ENCODE results near the gene EML1. TPM values are rescaled to one million over a fixed set of nuclear protein-coding genes. Genes with fewer than 3 reads are reported as not detected.

EML1 gene
- polyA plus RNA-seq, 3 donors from 2014 or later = not detected

DNA sequence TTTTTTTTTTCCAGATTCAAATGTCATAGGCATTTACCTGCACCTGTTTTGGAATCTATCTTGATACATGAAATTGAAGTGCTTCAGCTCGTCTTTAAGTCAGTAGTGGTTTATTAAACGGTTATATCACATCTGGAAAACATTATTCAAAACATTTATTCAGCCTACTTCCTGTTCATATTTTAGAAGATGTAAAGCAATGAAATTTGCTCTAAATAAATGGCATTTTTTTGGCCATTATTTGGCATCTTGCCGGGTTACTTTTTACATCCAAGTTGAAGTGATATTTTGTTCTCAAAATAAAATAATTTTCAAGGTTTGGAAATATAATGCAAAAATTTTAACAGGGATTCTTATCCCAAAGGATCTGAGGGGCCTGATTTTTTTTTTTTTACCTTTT, 103.1 kb downstream of the EML1 start:
- Mint-ChIP-seq H3K9me3 (no peaks in the 10 kb centered on the region), H3K27ac (no peak overlapping the region), H3K4me1 (no peaks in the 10 kb centered on the region)

GRCh38 chr14:99899578-99900178, 106.5 kb downstream of the EML1 start:
- Mint-ChIP-seq H3K27me3 (ENCODE audit: low read depth in 3 of 3) (peaks cover 2 to 5% (median 3%) of the 10 kb centered on the region in 3 donors), H3K36me3 (no peaks in the 10 kb centered on the region)
- no peak for DNase-seq

More for the DNA sequence above, 103.1 kb downstream of the EML1 start:
- Mint-ChIP-seq H3K4me3 (no peak overlapping the region), H3K36me3 (no peaks in the 10 kb centered on the region), H3K27me3 (ENCODE audit: low read depth in 3 of 3) (peaks cover 2% of the 10 kb centered on the region in 3 donors)
- no peak for DNase-seq

GRCh38 chr14:99902925-99903324, 109.7 kb downstream of the EML1 start:
- Mint-ChIP-seq H3K36me3 (no peaks in the 10 kb centered on the region), H3K9me3 (peaks cover 0 to 2% (median 0%) of the 10 kb centered on the region in 6 donors), H3K27ac (no peak overlapping the region), H3K27me3 (ENCODE audit: low read depth in 3 of 3) (peaks cover 2 to 5% (median 3%) of the 10 kb centered on the region in 3 donors), H3K4me1 (no peaks in the 10 kb centered on the region), H3K4me3 (no peak overlapping the region)
- DNase-seq = no peak

More at GRCh38 chr14:99899578-99900178, 106.5 kb downstream of the EML1 start:
- peaks cover 0 to 2% (median 0%) of the 10 kb centered on the region in 6 donors for H3K9me3 Mint-ChIP-seq
- no peaks in the 10 kb centered on the region for H3K4me1 Mint-ChIP-seq
- no peak overlapping the region for H3K27ac Mint-ChIP-seq
- no peak overlapping the region for H3K4me3 Mint-ChIP-seq

DNA sequence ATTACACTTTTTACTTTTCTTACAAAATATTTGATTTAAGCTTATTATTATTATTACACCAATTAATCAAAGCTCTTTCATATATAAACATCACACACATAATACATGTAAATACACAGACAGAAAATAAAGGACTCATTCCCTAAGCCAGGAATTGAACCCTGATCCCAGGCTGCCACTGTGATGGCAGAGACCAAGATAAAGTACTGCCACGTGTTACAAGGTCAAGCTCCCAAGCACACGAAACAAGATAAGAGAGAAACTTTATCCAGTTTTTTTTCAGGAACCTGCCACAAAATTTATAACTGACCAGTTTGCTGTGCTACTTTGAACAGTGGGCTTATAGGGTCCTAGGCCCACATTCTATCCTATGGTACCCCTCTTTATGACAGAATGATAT, 111.3 kb downstream of the EML1 start:
- H3K9me3 Mint-ChIP-seq = peaks cover 0 to 2% (median 0%) of the 10 kb centered on the region in 6 donors
- H3K4me1 Mint-ChIP-seq = no peaks in the 10 kb centered on the region
- no peak for DNase-seq
- H3K27ac Mint-ChIP-seq = no peak overlapping the region
- peaks cover 2 to 10% (median 5%) of the 10 kb centered on the region in 3 donors for H3K27me3 Mint-ChIP-seq (ENCODE audit: low read depth in 3 of 3)
- H3K4me3 Mint-ChIP-seq = no peak overlapping the region
- no peaks in the 10 kb centered on the region for H3K36me3 Mint-ChIP-seq

- Mint-ChIP-seq H3K4me3 (no peak overlapping the region), H3K4me1 (no peaks in the 10 kb centered on the region), H3K9me3 (peaks cover 0 to 2% (median 0%) of the 10 kb centered on the region in 6 donors), H3K27me3 (ENCODE audit: low read depth in 3 of 3) (peaks cover 2 to 10% (median 5%) of the 10 kb centered on the region in 3 donors), H3K36me3 (no peaks in the 10 kb centered on the region), H3K27ac (no peak overlapping the region)
- no peak for DNase-seq
Measured at GRCh38 chr14:99905121-99905520, 111.9 kb downstream of the EML1 start.

- Mint-ChIP-seq H3K27ac (no peak overlapping the region), H3K27me3 (ENCODE audit: low read depth in 3 of 3) (peaks cover 2 to 10% (median 2%) of the 10 kb centered on the region in 3 donors), H3K4me1 (no peaks in the 10 kb centered on the region)
Measured at GRCh38 chr14:99907761-99908652, 114.8 kb downstream of the EML1 start.

GRCh38 chr14:99908653-99909250, 115.5 kb downstream of the EML1 start:
- Mint-ChIP-seq H3K9me3 (no peaks in the 10 kb centered on the region), H3K27ac (no peak overlapping the region), H3K27me3 (ENCODE audit: low read depth in 3 of 3) (peaks cover 2 to 10% (median 2%) of the 10 kb centered on the region in 3 donors), H3K4me1 (no peaks in the 10 kb centered on the region), H3K36me3 (no peaks in the 10 kb centered on the region), H3K4me3 (no peak overlapping the region)
- DNase-seq = no peak

More at GRCh38 chr14:99907761-99908652, 114.8 kb downstream of the EML1 start:
- Mint-ChIP-seq H3K36me3 (no peaks in the 10 kb centered on the region), H3K9me3 (no peaks in the 10 kb centered on the region), H3K4me3 (no peak overlapping the region)
- no peak for DNase-seq

DNA sequence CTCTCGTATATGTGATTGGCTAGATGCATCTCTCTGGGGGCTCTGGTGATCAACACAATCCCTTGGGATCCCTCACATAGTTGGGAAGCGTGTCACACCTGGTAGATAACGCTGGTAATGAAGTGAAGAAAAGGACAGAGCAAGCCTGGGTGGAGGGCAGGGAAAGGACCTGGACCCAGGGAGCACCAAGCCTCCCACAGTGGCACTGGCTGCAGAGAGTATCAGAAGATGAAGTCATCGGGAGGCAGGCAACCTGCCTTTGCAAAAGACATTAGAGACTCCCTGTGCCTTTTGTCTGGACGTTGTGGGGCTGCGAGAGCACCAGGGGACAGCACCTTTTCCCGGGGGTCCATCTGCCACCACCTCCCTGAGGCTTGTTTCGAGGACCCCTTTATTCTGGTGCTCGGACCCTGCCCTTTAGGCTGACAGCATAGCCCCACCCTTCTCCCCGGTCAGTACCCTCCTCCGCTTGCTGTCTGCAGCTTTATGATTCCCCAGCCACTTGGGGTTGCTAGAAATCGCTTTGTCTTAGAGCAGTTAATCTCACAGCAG, 116.4 kb downstream of the EML1 start:
- no peak overlapping the region for H3K27ac Mint-ChIP-seq
- no peaks in the 10 kb centered on the region for H3K9me3 Mint-ChIP-seq
- no peaks in the 10 kb centered on the region for H3K4me1 Mint-ChIP-seq
- DNase-seq = no peak
- H3K27me3 Mint-ChIP-seq (ENCODE audit: low read depth in 3 of 3) = peaks cover 2 to 10% (median 2%) of the 10 kb centered on the region in 3 donors
- no peaks in the 10 kb centered on the region for H3K36me3 Mint-ChIP-seq
- H3K4me3 Mint-ChIP-seq = no peak overlapping the region

- Mint-ChIP-seq H3K36me3 (no peaks in the 10 kb centered on the region), H3K27me3 (ENCODE audit: low read depth in 3 of 3) (peaks cover 2 to 10% (median 2%) of the 10 kb centered on the region in 3 donors), H3K9me3 (no peaks in the 10 kb centered on the region), H3K27ac (no peak overlapping the region), H3K4me3 (no peak overlapping the region), H3K4me1 (no peaks in the 10 kb centered on the region)
- no peak for DNase-seq
Measured at GRCh38 chr14:99910337-99911309, 117.4 kb downstream of the EML1 start.

DNA sequence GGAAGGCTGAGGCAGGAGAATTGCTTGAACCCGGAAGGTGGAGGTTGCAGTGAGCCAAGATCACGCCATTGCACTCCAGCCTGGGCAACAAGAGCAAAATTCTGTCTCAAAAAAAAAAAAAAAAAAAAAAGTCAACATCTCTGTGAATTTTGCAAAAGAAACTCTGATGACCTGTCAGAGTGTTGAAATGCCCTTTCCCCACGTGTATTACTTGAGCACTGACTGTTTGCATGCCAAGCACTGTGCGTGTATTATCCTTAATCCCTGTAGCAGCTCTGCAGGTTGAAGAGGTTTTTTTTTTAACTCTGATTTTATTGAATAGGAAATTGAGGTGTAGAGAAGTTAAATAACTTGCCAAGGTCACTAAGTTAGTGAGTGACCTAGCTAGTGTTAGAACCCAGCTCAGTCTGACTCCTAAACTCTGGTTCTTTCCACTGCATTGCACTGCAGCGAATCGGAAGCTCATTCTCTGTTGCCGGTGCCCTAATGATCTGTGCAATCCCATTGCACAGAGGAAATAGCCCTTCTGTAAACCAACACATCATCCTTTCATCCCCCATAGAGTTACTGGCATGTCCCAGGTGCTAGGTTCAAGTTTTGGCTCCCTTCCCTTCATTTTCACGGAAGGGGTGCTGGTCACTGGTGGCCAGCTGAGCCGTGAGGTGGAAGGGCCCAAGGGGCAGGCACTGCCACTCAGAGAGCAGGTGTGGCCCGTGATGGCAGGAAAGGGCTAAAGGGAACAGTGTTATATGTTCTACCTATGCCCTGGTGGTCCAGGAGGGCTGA, 122.3 kb downstream of the EML1 start:
- Mint-ChIP-seq H3K27ac (no peak overlapping the region), H3K4me1 (no peaks in the 10 kb centered on the region), H3K9me3 (no peaks in the 10 kb centered on the region), H3K4me3 (no peak overlapping the region), H3K27me3 (ENCODE audit: low read depth in 3 of 3) (peaks cover 5 to 9% (median 9%) of the 10 kb centered on the region in 3 donors), H3K36me3 (no peaks in the 10 kb centered on the region)
- no peak for DNase-seq

- Mint-ChIP-seq H3K4me3 (no peak overlapping the region), H3K27ac (no peak overlapping the region), H3K27me3 (ENCODE audit: low read depth in 3 of 3) (peaks cover 6 to 9% (median 7%) of the 10 kb centered on the region in 3 donors), H3K9me3 (no peaks in the 10 kb centered on the region), H3K36me3 (no peaks in the 10 kb centered on the region), H3K4me1 (no peaks in the 10 kb centered on the region)
- DNase-seq = no peak
Measured at GRCh38 chr14:99916091-99916383, 122.8 kb downstream of the EML1 start.

- DNase-seq = no peak
- Mint-ChIP-seq H3K36me3 (no peaks in the 10 kb centered on the region), H3K27me3 (ENCODE audit: low read depth in 3 of 3) (peaks cover 7 to 12% (median 7%) of the 10 kb centered on the region in 3 donors), H3K9me3 (no peaks in the 10 kb centered on the region), H3K4me3 (no peak overlapping the region), H3K27ac (no peak overlapping the region), H3K4me1 (no peaks in the 10 kb centered on the region)
Measured at GRCh38 chr14:99918781-99919180, 125.6 kb downstream of the EML1 start.

All from immature natural killer cell (primary cell).